ENCODE results near the gene PRPH2. TPM values are rescaled to one million over a fixed set of nuclear protein-coding genes. Genes with fewer than 3 reads are reported as not detected.

The PRPH2 gene
- total and polyA plus RNA-seq, 2 donors (not counting 1 experiment from before 2014, with no cell fraction given), result 0.03 to 0.15 TPM

GRCh38 chr6:42702200-42702599 is 20.2 kb downstream of the PRPH2 start:
- ATAC-seq (ENCODE audit: low read depth) (no peak), DNase-seq (no peak)
- no peaks in the 10 kb centered on the region for H3K9me3 Mint-ChIP-seq (ENCODE audit: insufficient read depth)
- no peaks in the 10 kb centered on the region for H3K9me3 ChIP-seq (ENCODE audit: control extremely low read depth in 1 of 3, control insufficient read depth in 2 of 3, insufficient read depth in 1 of 3, low read length in 2 of 3)
- no CpG with 5 or more reads among the region's 2 CpGs for WGBS (ENCODE audit: insufficient coverage)
- no peak overlapping the region for H3K27ac Mint-ChIP-seq
- no peak for TF ChIP-seq CTCF (IDR thresholded peaks at IDR 0.05)
- TF ChIP-seq EZH2 (IDR thresholded peaks at IDR 0.05; ENCODE audit: borderline replicate concordance, insufficient read depth, low read depth, low read length, poor library complexity, severe bottlenecking), result no peak
- no peaks in the 10 kb centered on the region for H3K4me1 ChIP-seq (ENCODE audit: control insufficient read depth in 2 of 2, insufficient read depth in 2 of 2, low read length in 2 of 2)
- ChIA-PET CTCF (no interaction called here), POLR2A (interaction anchor here (0.6 kb wide), 2 partner anchors 10 to 219 kb away, joined by 3 to 4 read pairs; no protein-coding TSS in a partner anchor)
- no peaks in the 10 kb centered on the region for H3K36me3 ChIP-seq (replicated peaks in 1 of 2; ENCODE audit: control extremely low read depth in 1 of 2, control insufficient read depth in 1 of 2, extremely low read depth in 1 of 2, insufficient read depth in 2 of 2, low read length in 1 of 2)
- no peak overlapping the region for H3K4me3 ChIP-seq (ENCODE audit: control extremely low read depth in 1 of 5, extremely low read depth in 1 of 5, insufficient read depth in 1 of 5, low read depth in 2 of 5, low read length in 4 of 5)
- intact Hi-C loops (cut with micrococcal nuclease), result no loop called here
- H3K4me3 Mint-ChIP-seq, result no peak overlapping the region
- H3K27me3 ChIP-seq (replicated peaks in 1 of 4; ENCODE audit: control extremely low read depth in 1 of 4, control insufficient read depth in 3 of 4, insufficient read depth in 4 of 4, low read length in 3 of 4), result no peaks in the 10 kb centered on the region
- no peaks in the 10 kb centered on the region for H3K4me1 Mint-ChIP-seq
- H2AFZ ChIP-seq (ENCODE audit: insufficient read depth, low read depth, low read length, poor library complexity, severe bottlenecking), result no peak overlapping the region
- no peak overlapping the region for H3K27ac ChIP-seq (ENCODE audit: low read length in 2 of 2)
- peaks cover 3% of the 10 kb centered on the region for H3K27me3 Mint-ChIP-seq
- no peak overlapping the region for H3K9ac ChIP-seq (ENCODE audit: low read length)
- H4K20me1 ChIP-seq (ENCODE audit: control insufficient read depth, insufficient read depth, low read length, poor library complexity, severe bottlenecking), result no peaks in the 10 kb centered on the region
- no peaks in the 10 kb centered on the region for H3K79me2 ChIP-seq (ENCODE audit: control insufficient read depth, insufficient read depth, low read length)
- H3K4me2 ChIP-seq (replicated peaks; ENCODE audit: low read depth, low read length, poor library complexity, severe bottlenecking), result no peak overlapping the region

- H3K4me1 Mint-ChIP-seq, result peaks cover 8% of the 10 kb centered on the region
- H3K27ac ChIP-seq (ENCODE audit: low read length in 2 of 2), result no peak overlapping the region
- H3K27me3 Mint-ChIP-seq, result no peaks in the 10 kb centered on the region
- no peak overlapping the region for H2AFZ ChIP-seq (ENCODE audit: insufficient read depth, low read depth, low read length, poor library complexity, severe bottlenecking)
- H4K20me1 ChIP-seq (ENCODE audit: control insufficient read depth, insufficient read depth, low read length, poor library complexity, severe bottlenecking), result no peaks in the 10 kb centered on the region
- H3K4me2 ChIP-seq (replicated peaks; ENCODE audit: low read depth, low read length, poor library complexity, severe bottlenecking), result no peak overlapping the region
- H3K27me3 ChIP-seq (replicated peaks in 1 of 4; ENCODE audit: control extremely low read depth in 1 of 4, control insufficient read depth in 3 of 4, insufficient read depth in 4 of 4, low read length in 3 of 4), result no peaks in the 10 kb centered on the region
- H3K9ac ChIP-seq (ENCODE audit: low read length), result no peak overlapping the region
- ChIA-PET CTCF (interaction anchor here (1.4 to 1.5 kb wide), 2 partner anchors 28 to 36 kb away, joined by 4 read pairs; no protein-coding TSS in a partner anchor), POLR2A (no interaction called here)
- no peaks in the 10 kb centered on the region for H3K9me3 ChIP-seq (ENCODE audit: control extremely low read depth in 1 of 3, control insufficient read depth in 2 of 3, insufficient read depth in 1 of 3, low read length in 2 of 3)
- H3K4me1 ChIP-seq (ENCODE audit: control insufficient read depth in 2 of 2, insufficient read depth in 2 of 2, low read length in 2 of 2), result peaks cover 6 to 8% of the 10 kb centered on the region in 2 donors
- H3K4me3 ChIP-seq (ENCODE audit: control extremely low read depth in 1 of 5, extremely low read depth in 1 of 5, insufficient read depth in 1 of 5, low read depth in 2 of 5, low read length in 4 of 5), result no peak overlapping the region
- no peak for DNase-seq
- ATAC-seq (ENCODE audit: low read depth), result no peak
- no peak for TF ChIP-seq CTCF (IDR thresholded peaks at IDR 0.05)
- no peak for TF ChIP-seq EZH2 (IDR thresholded peaks at IDR 0.05; ENCODE audit: borderline replicate concordance, insufficient read depth, low read depth, low read length, poor library complexity, severe bottlenecking)
- H3K36me3 ChIP-seq (replicated peaks in 1 of 2; ENCODE audit: control extremely low read depth in 1 of 2, control insufficient read depth in 1 of 2, extremely low read depth in 1 of 2, insufficient read depth in 2 of 2, low read length in 1 of 2), result peaks cover 1 to 8% of the 10 kb centered on the region in 2 experiments
- no peak overlapping the region for H3K27ac Mint-ChIP-seq
- H3K9me3 Mint-ChIP-seq (ENCODE audit: insufficient read depth), result no peaks in the 10 kb centered on the region
- no peak overlapping the region for H3K4me3 Mint-ChIP-seq
- no peaks in the 10 kb centered on the region for H3K79me2 ChIP-seq (ENCODE audit: control insufficient read depth, insufficient read depth, low read length)
- WGBS (ENCODE audit: insufficient coverage), result 96% methylated on average over 11 of the region's 13 CpGs
- intact Hi-C loops (cut with micrococcal nuclease), result no loop called here
Observed at GRCh38 chr6:42698217-42698616, 24.2 kb downstream of the PRPH2 start.

Data from B cell (primary cell).